Endodermal cell (in vitro differentiated cells): ENCODE results near the gene STXBP4. TPM values are rescaled to one million over a fixed set of nuclear protein-coding genes. Genes with fewer than 3 reads are reported as not detected.

Experiments
- DNase-seq: peaks from one replicate; pipeline ENCODE4 v3.0.0-alpha.2; 2017
- H3K27ac ChIP-seq: 2 replicates; pipeline ENCODE4 v1.5.1; 2013; ENCODE audit warnings: mild to moderate bottlenecking, low read depth, low read length, moderate library complexity
- H3K27me3 ChIP-seq: 2 replicates; pipeline ENCODE4 v1.6.1; 2013; ENCODE audit warnings: mild to moderate bottlenecking, low read length, moderate library complexity; ENCODE audit not compliant: insufficient read depth, control insufficient read depth, poor library complexity, severe bottlenecking
- H3K36me3 ChIP-seq: 2 replicates; pipeline ENCODE4 v1.7.0; 2013; ENCODE audit warnings: mild to moderate bottlenecking, low read length, moderate library complexity; ENCODE audit not compliant: control insufficient read depth, insufficient read depth
- H3K4me1 ChIP-seq: one replicate; pipeline ENCODE4 v1.7.0; 2013; ENCODE audit warnings: low read length; ENCODE audit not compliant: control insufficient read depth, insufficient read depth
- H3K4me3 ChIP-seq: 2 replicates; pipeline ENCODE4 v1.5.1; 2013; ENCODE audit warnings: mild to moderate bottlenecking, low read length, moderate library complexity
- H3K9ac ChIP-seq: 2 replicates; pipeline ENCODE4 v1.6.1; 2013; ENCODE audit warnings: mild to moderate bottlenecking, low read length, moderate library complexity; ENCODE audit not compliant: poor library complexity, severe bottlenecking; ENCODE audit errors: extremely low read depth
- H3K9me3 ChIP-seq: 2 replicates; pipeline ENCODE4 v1.6.1; 2013; ENCODE audit warnings: mild to moderate bottlenecking, low read length, moderate library complexity; ENCODE audit not compliant: control insufficient read depth
- H3K27ac Mint-ChIP-seq: 2 replicates; pipeline ENCODE4 v1.8.0; 2020; ENCODE audit warnings: mixed read lengths
- H3K27me3 Mint-ChIP-seq: 2 replicates; pipeline ENCODE4 v1.8.0; 2021; ENCODE audit warnings: mild to moderate bottlenecking, mixed read lengths; ENCODE audit not compliant: insufficient read depth
- H3K36me3 Mint-ChIP-seq: 2 replicates; pipeline ENCODE4 v1.8.0; 2020; ENCODE audit warnings: low read depth, mixed read lengths
- H3K4me1 Mint-ChIP-seq: 2 replicates; pipeline ENCODE4 v1.8.0; 2020; ENCODE audit warnings: mixed read lengths
- H3K4me3 Mint-ChIP-seq: 2 replicates; pipeline ENCODE4 v1.8.0; 2020; ENCODE audit warnings: mild to moderate bottlenecking, moderate library complexity, mixed read lengths
- H3K9me3 Mint-ChIP-seq: 2 replicates; pipeline ENCODE4 v1.8.0; 2020; ENCODE audit warnings: mild to moderate bottlenecking, mixed read lengths
- CTCF ChIP-seq: fragments of 200-600 bp; sonication (generic); conservative IDR thresholded peaks from 2 replicates; pipeline ENCODE4 v1.5.0; 2021; ENCODE audit warnings: antibody characterized with exemption, mild to moderate bottlenecking
- WGBS, 2 experiments: methylation state at CpG; one replicate each; pipeline versions ENCODE4 v1.1.5 to v1.1.7; 2013; ENCODE audit warnings: missing lambda C conversion rate in 2 of 2, mixed read lengths in 1 of 2; ENCODE audit not compliant: insufficient coverage in 1 of 2, insufficient read length in 1 of 2; 5-methylcytosine and 5-hydroxymethylcytosine counted together
- total RNA-seq, 2 donors: library from RNA; stranded (reverse); fragmentation: NEBNext Ultra II Directional in 1 of 2; extraction: Animal tissue kit (Norgen Biotek cat#: 25700) in 1 of 2; gene quantifications; 2 replicates in 1 of 2; 3 replicates in 1 of 2; pipeline ENCODE4 v1.2.1, GENCODE V29; 2021

Gene STXBP4
- total RNA-seq, 2 donors from 2014 or later = 15.5 to 18.0 TPM

GRCh38 chr17:55133583-55133982, 165.0 kb downstream of the STXBP4 start:
- DNase-seq = no peak
- Mint-ChIP-seq H3K4me1 (no peaks in the 10 kb centered on the region), H3K36me3 (no peaks in the 10 kb centered on the region), H3K27ac (no peak overlapping the region), H3K27me3 (no peaks in the 10 kb centered on the region), H3K9me3 (no peaks in the 10 kb centered on the region), H3K4me3 (no peak overlapping the region)
- Histone ChIP-seq H3K9me3 (no peaks in the 10 kb centered on the region), H3K4me3 (no peak overlapping the region), H3K27ac (no peak overlapping the region), H3K4me1 (no peaks in the 10 kb centered on the region), H3K9ac (no peak overlapping the region), H3K36me3 (no peaks in the 10 kb centered on the region), H3K27me3 (no peaks in the 10 kb centered on the region)
- no peak for TF ChIP-seq CTCF
- WGBS, 2 experiments = 63 to 69% methylated on average over 2 of the region's 2 CpGs

- no peaks in the 10 kb centered on the region for H3K27me3 Mint-ChIP-seq
- Histone ChIP-seq H3K27me3 (no peaks in the 10 kb centered on the region), H3K4me3 (no peak overlapping the region), H3K9ac (no peak overlapping the region), H3K9me3 (no peaks in the 10 kb centered on the region), H3K4me1 (no peaks in the 10 kb centered on the region), H3K36me3 (no peaks in the 10 kb centered on the region), H3K27ac (no peak overlapping the region)
- H3K4me3 Mint-ChIP-seq = no peak overlapping the region
- H3K9me3 Mint-ChIP-seq = no peaks in the 10 kb centered on the region
- H3K27ac Mint-ChIP-seq = no peak overlapping the region
- WGBS, 2 experiments = 91% methylated on average over 1 of the region's 1 CpG; no CpG with 5 or more reads in 1 of the 2 experiments
- H3K36me3 Mint-ChIP-seq = no peaks in the 10 kb centered on the region
- no peak for TF ChIP-seq CTCF
- DNase-seq = no peak
- no peaks in the 10 kb centered on the region for H3K4me1 Mint-ChIP-seq
Measured at GRCh38 chr17:55134486-55135157, 166.1 kb downstream of the STXBP4 start.

DNA sequence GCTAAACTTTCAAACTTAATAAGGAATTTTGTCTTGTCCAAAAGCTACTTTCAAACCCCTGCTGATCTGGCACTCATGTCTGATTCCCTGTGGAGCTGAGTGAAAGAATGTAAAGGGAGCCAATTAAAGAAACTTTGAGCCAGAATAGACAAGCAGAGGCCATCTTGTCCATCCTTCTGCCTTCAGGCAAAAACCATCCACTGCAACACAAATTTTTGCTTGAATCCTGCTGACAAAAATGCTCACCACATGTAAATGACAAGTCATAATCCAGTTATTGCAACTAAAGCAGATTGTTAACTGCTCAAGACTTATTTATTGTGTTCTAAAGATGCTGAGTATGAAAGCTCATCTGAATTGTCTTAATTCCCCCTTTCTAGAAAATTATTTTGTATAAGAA, 172.2 kb downstream of the STXBP4 start:
- H3K4me1 Mint-ChIP-seq = peaks cover 2% of the 10 kb centered on the region
- H3K36me3 ChIP-seq = no peaks in the 10 kb centered on the region
- H3K9me3 ChIP-seq = no peaks in the 10 kb centered on the region

More for the DNA sequence above, 172.2 kb downstream of the STXBP4 start:
- Mint-ChIP-seq H3K27ac (no peak overlapping the region), H3K27me3 (no peaks in the 10 kb centered on the region), H3K9me3 (no peaks in the 10 kb centered on the region), H3K36me3 (no peaks in the 10 kb centered on the region), H3K4me3 (no peak overlapping the region)
- TF ChIP-seq CTCF = no peak
- Histone ChIP-seq H3K9ac (no peak overlapping the region), H3K27me3 (no peaks in the 10 kb centered on the region), H3K4me3 (no peak overlapping the region), H3K4me1 (no peaks in the 10 kb centered on the region), H3K27ac (no peak overlapping the region)
- no peak for DNase-seq
